HUDEP-2 (cell line): ENCODE measurements around the gene SOX3.
A peak's percentile ranks its signal among the peaks of the same experiment; 100 is the strongest.

Experiments used
- DNase-seq, 76 experiments: peaks; one replicate each; lab custom pipeline; 2025; ENCODE audit not compliant: unreplicated experiment in 76 of 76; lab: John Stamatoyannopoulos, UW

SOX3 gene

GRCh38 chrX:140504371-140505324, at the start of gene SOX3:
SOX3 (minus strand) TSS chrX:140505069; CDS start chrX:140505060, 9 bp downstream.
- DNase-seq, result no peak

- DNase-seq, result no peak
These were observed 44.1 kb upstream of the SOX3 start for GRCh38 chrX:140548985-140549384.

- DNase-seq, result no peak
These were observed 21.3 kb upstream of the SOX3 start for GRCh38 chrX:140526171-140526570.

- no peak for DNase-seq
These were observed 20.6 kb upstream of the SOX3 start for GRCh38 chrX:140525448-140525847.

- DNase-seq, result no peak
These were observed 19.7 kb upstream of the SOX3 start for GRCh38 chrX:140524556-140524955.

GRCh38 chrX:140521393-140521792, 16.5 kb upstream of the SOX3 start:
- DNase-seq, result no peak

- no peak for DNase-seq
These were observed 9.7 kb upstream of the SOX3 start for GRCh38 chrX:140514554-140514953.

GRCh38 chrX:140510895-140511295, 6.0 kb upstream of the SOX3 start:
- no peak for DNase-seq

- DNase-seq, result no peak
These were observed 5.4 kb upstream of the SOX3 start for GRCh38 chrX:140510306-140510676.

GRCh38 chrX:140509468-140510305, 4.8 kb upstream of the SOX3 start:
- peak in 46 of 76 experiments; percentile 0 to 61 (median 10) for DNase-seq

- no peak for DNase-seq
These were observed 4.1 kb upstream of the SOX3 start for GRCh38 chrX:140508958-140509357.

- no peak for DNase-seq
These were observed 3.1 kb upstream of the SOX3 start for GRCh38 chrX:140507982-140508305.

GRCh38 chrX:140507223-140507981, 2.5 kb upstream of the SOX3 start:
- no peak for DNase-seq

- DNase-seq, result no peak
These were observed 810 bp upstream of the SOX3 start for GRCh38 chrX:140505421-140506337.

- no peak for DNase-seq
These were observed 1.0 kb downstream of the SOX3 start for GRCh38 chrX:140503714-140504351.

GRCh38 chrX:140503238-140503601, 1.6 kb downstream of the SOX3 start:
- DNase-seq, result no peak

- no peak for DNase-seq
These were observed 2.2 kb downstream of the SOX3 start for GRCh38 chrX:140502491-140503237.

- DNase-seq, result no peak
These were observed 2.9 kb downstream of the SOX3 start for GRCh38 chrX:140501940-140502468.

- no peak for DNase-seq
These were observed 3.5 kb downstream of the SOX3 start for GRCh38 chrX:140501321-140501720.
